GM18505 (cell line): Measurements from ENCODE around the gene LRRC23.

Experiments used
- ATAC-seq: cut with Tn5 transposase; IDR thresholded peaks from one replicate; pipeline ENCODE4 v1.9.1; 2021; ENCODE audit not compliant: unreplicated experiment
- POLR2A ChIP-seq: IDR thresholded peaks from 4 replicates; pipeline ENCODE4 v1.6.1; 2011; ENCODE audit warnings: borderline replicate concordance; ENCODE audit not compliant: insufficient read depth, insufficient read length; ENCODE audit errors: extremely low read depth

The LRRC23 gene

DNA sequence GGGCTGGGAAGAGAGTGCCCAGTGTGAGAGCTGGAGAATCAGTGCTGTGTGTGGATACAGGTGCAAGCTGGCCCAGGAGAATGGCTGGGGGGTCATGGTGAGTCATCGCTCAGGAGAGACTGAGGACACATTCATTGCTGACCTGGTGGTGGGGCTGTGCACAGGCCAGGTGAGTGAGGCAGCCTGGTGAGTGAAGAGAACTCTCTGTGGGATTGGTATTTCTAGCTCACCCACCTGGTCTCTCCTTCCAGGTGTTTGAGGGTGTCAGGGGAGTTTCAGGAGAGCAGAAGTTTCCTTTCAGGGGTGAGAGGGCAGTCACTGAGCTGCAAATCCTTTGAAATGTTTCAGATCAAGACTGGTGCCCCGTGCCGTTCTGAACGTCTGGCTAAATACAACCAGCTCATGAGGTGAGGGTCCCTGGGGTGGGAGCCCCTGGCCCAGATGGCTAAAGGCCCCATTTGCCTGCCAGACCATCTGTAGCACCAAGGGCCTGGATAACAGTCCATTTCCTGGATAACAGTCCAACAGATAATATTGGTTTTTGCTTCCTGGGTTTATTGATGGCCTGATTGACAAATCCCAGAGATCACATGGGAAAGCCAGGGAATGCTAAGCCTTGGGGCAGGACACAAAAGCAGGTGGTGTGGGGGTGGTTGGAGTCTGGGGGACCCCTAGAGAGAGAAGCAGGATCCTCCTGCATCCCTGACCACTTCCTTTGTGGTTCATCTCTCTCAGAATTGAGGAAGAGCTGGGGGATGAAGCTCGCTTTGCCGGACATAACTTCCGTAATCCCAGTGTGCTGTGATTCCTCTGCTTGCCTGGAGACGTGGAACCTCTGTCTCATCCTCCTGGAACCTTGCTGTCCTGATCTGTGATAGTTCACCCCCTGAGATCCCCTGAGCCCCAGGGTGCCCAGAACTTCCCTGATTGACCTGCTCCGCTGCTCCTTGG lies 17.6 kb downstream of the LRRC23 start:
- TF ChIP-seq POLR2A: no peak
- no peak for ATAC-seq

DNA sequence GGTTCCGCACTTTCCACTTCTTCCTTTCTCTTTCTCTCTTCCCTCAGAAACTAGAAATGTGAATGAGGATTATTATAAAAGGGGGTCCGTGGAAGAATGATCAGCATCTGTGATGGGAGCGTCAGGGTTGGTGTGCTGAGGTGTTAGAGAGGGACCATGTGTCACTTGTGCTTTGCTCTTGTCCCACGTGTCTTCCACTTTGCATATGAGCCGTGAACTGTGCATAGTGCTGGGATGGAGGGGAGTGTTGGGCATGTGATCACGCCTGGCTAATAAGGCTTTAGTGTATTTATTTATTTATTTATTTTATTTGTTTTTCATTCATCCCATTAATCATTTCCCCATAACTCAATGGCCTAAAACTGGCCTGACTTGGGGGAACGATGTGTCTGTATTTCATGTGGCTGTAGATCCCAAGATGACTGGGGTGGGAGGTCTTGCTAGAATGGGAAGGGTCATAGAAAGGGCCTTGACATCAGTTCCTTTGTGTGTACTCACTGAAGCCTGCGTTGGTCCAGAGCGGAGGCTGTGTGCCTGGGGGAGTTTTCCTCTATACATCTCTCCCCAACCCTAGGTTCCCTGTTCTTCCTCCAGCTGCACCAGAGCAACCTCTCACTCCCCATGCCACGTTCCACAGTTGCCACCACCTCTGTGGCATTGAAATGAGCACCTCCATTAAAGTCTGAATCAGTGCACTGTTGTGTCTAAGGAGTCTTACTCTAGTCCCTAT lies 18.5 kb downstream of the LRRC23 start:
- TF ChIP-seq POLR2A: no peak
- no peak for ATAC-seq

DNA sequence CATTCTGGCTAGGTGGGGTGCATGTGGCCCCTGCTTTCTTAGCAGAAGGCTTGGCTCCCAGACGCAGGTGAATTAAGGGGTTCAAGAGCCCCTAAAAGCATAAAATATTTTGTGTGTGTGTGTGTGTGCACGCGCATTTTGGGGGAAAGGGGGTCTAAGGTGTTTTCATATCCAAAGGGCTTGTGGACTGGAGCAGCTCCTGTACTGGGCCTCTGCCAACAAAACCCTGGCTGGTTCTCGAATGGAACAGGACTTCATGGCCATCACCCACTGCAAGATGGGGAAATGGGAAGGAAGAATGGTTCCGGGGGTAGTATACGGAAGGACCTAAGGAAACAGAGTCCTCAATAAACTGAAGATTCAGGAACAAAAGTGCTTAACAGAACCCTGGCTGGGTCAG lies 19.2 kb downstream of the LRRC23 start:
- ATAC-seq: no peak
- peak; percentile 2 for TF ChIP-seq POLR2A

DNA sequence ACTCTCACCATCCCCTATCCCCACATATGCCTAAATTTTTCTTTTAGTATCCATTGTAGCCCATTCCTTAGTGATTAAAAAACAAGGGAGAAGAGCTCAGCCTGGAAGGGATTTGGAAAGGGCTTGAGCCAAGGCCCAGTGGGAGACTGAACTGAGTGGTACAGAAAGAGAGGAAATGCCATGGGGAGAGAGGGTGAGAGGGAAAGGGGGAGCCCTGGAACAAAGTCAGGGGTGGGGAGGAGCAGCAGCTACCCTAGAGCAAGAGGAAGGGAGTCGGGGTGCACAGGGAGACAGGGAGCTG lies 20.6 kb downstream of the LRRC23 start:
- TF ChIP-seq POLR2A: no peak
- ATAC-seq: no peak

DNA sequence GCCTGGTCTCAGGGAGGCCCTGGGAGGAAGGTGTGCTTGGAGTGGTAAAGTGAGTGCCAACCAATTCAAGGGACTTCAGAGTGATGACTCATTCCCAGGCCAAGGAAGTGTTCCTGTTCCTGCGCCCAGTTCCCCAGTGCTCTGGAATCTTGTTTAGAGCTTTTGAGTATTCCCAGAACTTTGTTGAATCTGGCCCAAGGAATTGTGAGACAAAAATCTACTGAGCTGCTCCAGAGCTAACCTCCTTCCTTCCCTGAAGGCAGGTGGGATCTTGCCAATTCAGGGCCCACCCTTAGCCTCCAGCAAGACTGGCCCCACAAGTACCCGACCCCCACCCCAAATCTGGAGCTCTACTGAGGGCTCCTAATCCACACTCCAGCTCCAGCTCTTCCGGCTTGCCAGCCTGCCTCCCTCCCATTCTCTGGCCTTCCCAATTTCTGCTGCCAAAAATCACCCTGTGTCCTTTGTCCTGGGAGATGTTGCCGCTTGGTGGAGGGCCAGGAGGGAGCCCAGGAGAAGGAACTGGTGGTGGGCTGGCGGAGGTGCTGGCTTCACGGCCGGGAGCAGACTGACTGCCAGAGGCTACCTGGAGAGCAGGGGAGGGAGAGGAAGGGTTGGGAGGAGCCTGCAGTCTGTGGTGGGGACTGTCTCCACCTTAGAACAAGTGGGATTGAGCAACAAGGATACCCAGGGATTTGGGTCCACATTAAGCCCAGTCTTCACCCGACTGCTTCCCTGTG lies 21.1 kb downstream of the LRRC23 start:
- no peak for TF ChIP-seq POLR2A
- ATAC-seq: no peak

DNA sequence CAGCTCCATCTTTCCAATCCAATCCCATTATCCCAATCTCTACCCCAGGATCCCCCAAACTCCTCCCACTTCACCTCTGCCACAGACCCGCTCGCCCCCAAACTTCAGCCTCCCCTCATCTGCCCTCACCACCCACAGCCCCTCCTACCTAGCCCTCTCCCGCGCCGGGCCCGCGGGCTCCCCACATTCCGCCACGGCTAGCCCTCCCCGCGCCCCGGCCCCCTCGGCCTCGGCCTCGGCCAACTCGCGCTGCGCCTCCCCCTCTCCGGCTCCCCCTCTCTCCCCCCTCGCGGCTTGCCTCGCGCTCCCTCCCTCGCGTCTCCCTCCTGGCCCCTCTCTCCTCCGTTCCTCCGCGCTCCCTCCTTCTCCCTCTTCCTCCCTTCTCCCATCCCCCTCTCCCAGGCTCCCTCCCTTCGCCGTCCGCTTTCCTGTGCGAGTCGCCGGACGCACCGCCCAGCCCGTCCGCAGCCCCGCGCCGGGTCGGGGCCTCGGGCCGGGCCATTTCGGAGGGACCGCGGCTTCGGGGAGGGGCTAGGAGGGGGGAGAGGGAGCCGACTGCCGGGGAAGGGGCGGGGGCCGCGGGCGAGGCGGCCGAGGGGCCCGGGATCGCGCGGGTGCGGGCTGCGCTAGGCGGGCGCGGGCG lies 22.9 kb downstream of the LRRC23 start, which contains the start of gene ATN1:
TSS of gene ATN1 (plus strand) at position 581 of the 643 bp plus-strand sequence. CDS start 6,043 bp downstream, outside the sequence.
- no peak for ATAC-seq
- no peak for TF ChIP-seq POLR2A

DNA sequence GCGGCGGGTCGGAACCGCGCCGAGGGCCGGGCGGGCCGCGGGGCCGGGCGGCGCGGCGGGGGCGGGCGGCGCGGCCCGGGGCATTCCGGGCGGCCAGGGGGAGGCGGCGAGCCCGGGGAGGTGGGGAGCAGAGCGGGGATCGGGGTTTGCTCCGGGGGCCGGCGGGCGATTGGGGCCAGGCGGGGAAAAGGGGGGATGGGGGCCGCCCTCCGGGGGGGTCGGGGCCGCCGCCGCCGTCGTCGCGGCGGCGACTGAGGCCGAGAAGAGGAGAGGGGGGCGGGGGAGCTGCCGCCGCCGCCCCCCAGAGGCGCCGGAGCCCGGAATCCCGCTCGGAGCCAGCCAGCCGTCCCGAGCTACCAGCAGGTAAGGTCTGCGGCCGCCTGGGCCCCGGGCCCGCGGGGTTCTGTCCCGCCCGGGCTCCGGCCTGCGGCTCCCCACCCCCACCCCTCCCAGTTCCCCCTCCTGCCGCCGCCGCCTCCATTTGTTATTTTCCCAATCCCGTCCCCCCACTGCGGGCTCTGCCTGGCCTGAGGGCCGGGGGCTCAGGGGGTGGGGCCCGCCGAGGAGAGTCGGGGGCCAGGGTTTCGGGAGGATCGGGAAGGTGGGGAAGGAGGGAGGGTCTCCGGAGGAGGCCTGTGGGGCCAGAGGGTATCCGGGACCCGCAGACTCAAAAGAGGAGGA lies 23.5 kb downstream of the LRRC23 start:
- no peak for TF ChIP-seq POLR2A
- ATAC-seq: no peak

DNA sequence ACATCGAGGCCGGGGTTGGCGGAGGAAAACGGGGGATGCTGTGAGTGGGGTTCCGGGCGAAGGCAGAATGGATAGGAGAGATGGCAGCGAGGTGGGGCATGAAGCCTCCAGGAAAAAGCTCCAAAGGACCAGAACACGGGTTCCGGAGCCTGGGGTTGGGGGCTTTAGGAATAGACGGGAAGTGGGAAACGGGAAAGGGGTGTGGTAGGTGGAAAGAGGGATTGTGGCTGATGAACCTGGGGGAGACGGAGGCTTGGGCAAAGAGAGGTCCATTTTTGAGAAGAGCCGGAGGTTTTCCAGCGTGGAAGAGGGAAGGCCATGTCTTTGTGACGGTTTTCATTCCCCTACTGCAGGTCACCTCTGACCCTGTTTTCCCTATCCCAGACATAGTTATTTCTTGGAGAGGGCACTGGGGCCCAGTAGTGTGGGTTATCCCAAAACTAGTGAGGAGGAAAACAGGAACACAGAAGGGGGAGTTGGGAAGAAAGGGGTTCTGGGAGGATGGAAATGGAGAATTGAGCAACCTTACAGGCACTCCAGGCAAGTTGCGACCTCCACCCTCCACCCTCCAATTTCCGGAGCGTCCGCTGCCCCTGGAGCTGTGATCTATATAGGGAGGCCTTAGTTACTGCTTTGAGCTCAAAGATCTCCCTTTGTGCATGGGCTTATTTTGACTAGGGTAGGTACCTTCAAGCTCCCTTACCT lies 24.2 kb downstream of the LRRC23 start:
- ATAC-seq: no peak
- TF ChIP-seq POLR2A: no peak

DNA sequence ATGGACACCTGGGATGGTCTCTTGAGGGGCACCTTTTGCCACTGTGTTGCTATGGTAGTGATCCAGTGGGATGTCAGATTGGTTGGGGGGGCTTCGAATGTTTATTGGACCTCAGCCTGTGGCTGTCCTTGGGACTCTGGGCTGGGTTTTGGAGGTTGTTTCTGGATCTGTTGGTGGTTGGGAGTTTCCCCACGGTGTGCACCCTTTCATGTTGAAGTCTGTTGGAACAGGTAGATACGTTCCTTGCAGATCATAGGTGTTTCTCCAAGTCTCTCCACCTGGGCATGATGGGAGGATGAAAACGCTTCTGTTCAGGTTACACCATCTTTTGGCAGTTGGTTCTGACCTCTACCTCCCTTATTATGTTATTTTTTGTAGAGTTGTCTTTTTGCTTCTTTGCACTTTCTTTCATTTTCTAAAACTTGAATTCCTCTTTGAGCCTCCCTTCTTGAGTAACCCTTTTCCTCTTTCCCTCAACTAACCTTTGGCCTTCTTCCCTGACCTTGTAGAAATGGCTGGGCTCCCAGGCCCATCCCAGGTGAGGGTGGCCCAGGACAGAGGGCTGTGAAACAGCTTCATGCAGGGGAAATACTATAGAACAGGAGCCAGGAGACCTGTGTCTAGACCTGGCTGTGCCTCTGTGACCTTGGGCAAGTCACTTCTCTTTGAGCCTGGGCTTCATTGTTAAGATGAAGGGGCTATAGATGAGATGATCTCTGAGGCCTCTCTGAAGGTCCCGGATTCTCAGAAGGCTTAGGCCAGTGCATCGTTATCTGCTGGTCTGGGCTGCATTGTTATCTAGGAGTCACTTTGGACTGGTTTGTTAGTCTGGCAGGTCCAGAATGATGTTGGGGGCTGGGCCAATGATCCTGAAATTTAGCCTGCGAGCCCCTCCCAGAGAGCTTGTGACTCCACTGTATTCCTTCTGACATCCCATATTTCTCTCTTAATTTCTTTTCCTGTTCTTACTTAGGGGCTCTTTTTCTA lies 25.1 kb downstream of the LRRC23 start:
- TF ChIP-seq POLR2A: no peak
- ATAC-seq: no peak

DNA sequence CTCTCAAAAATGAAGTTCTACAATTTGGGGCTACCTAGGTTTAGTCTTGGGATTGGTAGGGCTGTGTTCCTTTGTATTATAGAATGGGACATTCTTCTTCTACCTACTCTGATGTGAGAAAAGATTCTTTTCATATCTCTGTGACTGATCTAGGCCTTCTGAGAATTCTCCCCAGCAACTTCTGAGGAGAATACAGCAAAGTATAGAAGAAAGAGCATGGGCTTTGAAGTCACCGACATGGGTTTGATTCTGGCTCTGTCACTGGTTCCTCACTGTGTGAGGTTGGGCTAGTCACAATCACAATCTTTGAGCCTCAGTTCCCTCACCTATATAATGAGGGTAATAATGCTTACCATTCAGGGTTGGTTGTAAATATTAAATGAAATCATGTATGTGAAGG lies 28.1 kb downstream of the LRRC23 start:
- no peak for TF ChIP-seq POLR2A
- no peak for ATAC-seq

DNA sequence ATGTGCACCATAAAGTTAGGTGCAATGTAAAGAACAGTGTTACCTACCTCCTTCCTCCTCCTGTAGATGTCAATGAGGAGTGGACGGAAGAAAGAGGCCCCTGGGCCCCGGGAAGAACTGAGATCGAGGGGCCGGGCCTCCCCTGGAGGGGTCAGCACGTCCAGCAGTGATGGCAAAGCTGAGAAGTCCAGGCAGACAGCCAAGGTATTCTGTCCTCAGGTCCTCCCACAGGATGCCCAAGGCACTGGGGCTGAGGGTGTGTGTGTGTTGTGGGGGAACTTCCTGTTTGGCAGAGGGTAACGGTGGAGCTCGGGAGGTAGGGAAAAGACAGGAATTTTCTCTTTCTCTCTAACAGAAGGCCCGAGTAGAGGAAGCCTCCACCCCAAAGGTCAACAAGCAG lies 29.5 kb downstream of the LRRC23 start:
- no peak for ATAC-seq
- no peak for TF ChIP-seq POLR2A
